Measurements from ENCODE around the gene TMEM72.

TMEM72 gene

GRCh38 chr10:44981172-44982113, 70.3 kb downstream of the TMEM72 start:
- peak; percentile 91 for DNase-seq

- no peak for DNase-seq
These were observed 71.0 kb downstream of the TMEM72 start for GRCh38 chr10:44982114-44982460.

GRCh38 chr10:44982496-44982895, 71.4 kb downstream of the TMEM72 start:
- DNase-seq, result no peak

GRCh38 chr10:44983066-44983894, 72.1 kb downstream of the TMEM72 start:
- no peak for DNase-seq

GRCh38 chr10:44983895-44984278, 72.8 kb downstream of the TMEM72 start:
- no peak for DNase-seq

GRCh38 chr10:44984671-44985101, 73.5 kb downstream of the TMEM72 start:
- no peak for DNase-seq

GRCh38 chr10:44985175-44985681, 74.1 kb downstream of the TMEM72 start:
- peak; percentile 23 for DNase-seq

GRCh38 chr10:44986179-44986578, 75.0 kb downstream of the TMEM72 start:
- DNase-seq, result no peak

Data from fibroblast of skin of back (primary cell).